ENCODE results near the gene NCAM1.

NCAM1 gene

GRCh38 chr11:112968941-112969713, 7.9 kb downstream of the NCAM1 start:
- no peak for DNase-seq

GRCh38 chr11:112971195-112971594, 10.0 kb downstream of the NCAM1 start:
- DNase-seq = no peak

- DNase-seq = no peak
Observed at GRCh38 chr11:112971827-112972226, 10.6 kb downstream of the NCAM1 start.

GRCh38 chr11:112972399-112973145, 11.4 kb downstream of the NCAM1 start:
- DNase-seq = no peak

- no peak for DNase-seq
Observed at GRCh38 chr11:112975051-112975450, 13.8 kb downstream of the NCAM1 start.

GRCh38 chr11:112975493-112975892, 14.3 kb downstream of the NCAM1 start:
- no peak for DNase-seq

GRCh38 chr11:112977755-112978154, 16.5 kb downstream of the NCAM1 start:
- no peak for DNase-seq

- no peak for DNase-seq
Observed at GRCh38 chr11:112983887-112984286, 22.7 kb downstream of the NCAM1 start.

- DNase-seq = no peak
Observed at GRCh38 chr11:112989198-112989597, 28.0 kb downstream of the NCAM1 start.

- no peak for DNase-seq
Observed at GRCh38 chr11:112993808-112994207, 32.6 kb downstream of the NCAM1 start.

- DNase-seq = no peak
Observed at GRCh38 chr11:112995423-112996090, 34.3 kb downstream of the NCAM1 start.

GRCh38 chr11:112996994-112997393, 35.8 kb downstream of the NCAM1 start:
- no peak for DNase-seq

GRCh38 chr11:112997857-112998466, 36.7 kb downstream of the NCAM1 start:
- DNase-seq = no peak

- no peak for DNase-seq
Observed at GRCh38 chr11:112999520-112999919, 38.3 kb downstream of the NCAM1 start.

- no peak for DNase-seq
Observed at GRCh38 chr11:113001709-113002108, 40.5 kb downstream of the NCAM1 start.

GRCh38 chr11:113006896-113007445, 45.8 kb downstream of the NCAM1 start:
- no peak for DNase-seq

GRCh38 chr11:113014262-113015097, 53.3 kb downstream of the NCAM1 start:
- no peak for DNase-seq

- DNase-seq = no peak
Observed at GRCh38 chr11:113015098-113015455, 53.9 kb downstream of the NCAM1 start.

- DNase-seq = no peak
Observed at GRCh38 chr11:113016905-113017304, 55.7 kb downstream of the NCAM1 start.

GRCh38 chr11:113018913-113019312, 57.7 kb downstream of the NCAM1 start:
- DNase-seq = no peak

GRCh38 chr11:113019711-113020110, 58.5 kb downstream of the NCAM1 start:
- DNase-seq = no peak

- DNase-seq = no peak
Observed at GRCh38 chr11:113021111-113021510, 59.9 kb downstream of the NCAM1 start.
